Activated CD8-positive, alpha-beta T cell treated with anti-CD3 and anti-CD28 coated beads for 36 hours (primary cell): ENCODE measurements around the gene ESRRB. TPM values are rescaled to one million over a fixed set of nuclear protein-coding genes. Genes with fewer than 3 reads are reported as not detected.

Experiments used
- ATAC-seq: fragments of 200-7000 bp; cut with Tn5 transposase; one replicate; pipeline ENCODE4 v1.10.0; 2021; ENCODE audit warnings: mild to moderate bottlenecking, moderate library complexity
- CTCF ChIA-PET: fragments of 350-600 bp; sonication (Branson Sonifier 250); formaldehyde crosslinking; loops from one replicate; lab custom pipeline; 2021; ENCODE audit warnings: antibody characterized with exemption; lab: Charles Lee
- POLR2A ChIA-PET: fragments of 350-600 bp; sonication (Branson Sonifier 250); formaldehyde crosslinking; loops from one replicate; lab custom pipeline; 2021; ENCODE audit warnings: antibody characterized with exemption; lab: Charles Lee
- DNase-seq: peaks from one replicate; pipeline ENCODE4 v3.0.0-alpha.2; 2020
- H3K27ac Mint-ChIP-seq: one replicate; pipeline ENCODE4 v1.8.0; 2021; ENCODE audit warnings: mild to moderate bottlenecking, mixed read lengths
- H3K27me3 Mint-ChIP-seq: one replicate; pipeline ENCODE4 v1.8.0; 2021; ENCODE audit warnings: mixed read lengths
- H3K36me3 Mint-ChIP-seq: one replicate; pipeline ENCODE4 v1.8.0; 2021; ENCODE audit warnings: low read depth, mixed read lengths
- H3K4me1 Mint-ChIP-seq: one replicate; pipeline ENCODE4 v1.8.0; 2021; ENCODE audit warnings: low read depth, mixed read lengths
- H3K4me3 Mint-ChIP-seq: one replicate; pipeline ENCODE4 v1.8.0; 2021; ENCODE audit warnings: mild to moderate bottlenecking, moderate library complexity, mixed read lengths
- H3K9me3 Mint-ChIP-seq: one replicate; pipeline ENCODE4 v1.8.0; 2021; ENCODE audit warnings: mixed read lengths
- intact Hi-C: fragments of 100-400 bp; cut with micrococcal nuclease; formaldehyde crosslinking; loops from one replicate; pipeline ENCODE4 v1.10.0; 2022
- total RNA-seq, 2 experiments: library from RNA; stranded (reverse); gene quantifications; one replicate each; pipeline ENCODE4 v1.2.3, GENCODE V29; 2021
- TF ChIP-seq, protein P1 (sequence below): fragments of 200-600 bp; IDR thresholded peaks from one replicate; pipeline ENCODE4 v1.8.0; 2022; ENCODE audit warnings: antibody characterized with exemption, mild to moderate bottlenecking

ESRRB gene
- total RNA-seq, 2 experiments from 2014 or later = 0.18 to 0.27 TPM

DNA sequence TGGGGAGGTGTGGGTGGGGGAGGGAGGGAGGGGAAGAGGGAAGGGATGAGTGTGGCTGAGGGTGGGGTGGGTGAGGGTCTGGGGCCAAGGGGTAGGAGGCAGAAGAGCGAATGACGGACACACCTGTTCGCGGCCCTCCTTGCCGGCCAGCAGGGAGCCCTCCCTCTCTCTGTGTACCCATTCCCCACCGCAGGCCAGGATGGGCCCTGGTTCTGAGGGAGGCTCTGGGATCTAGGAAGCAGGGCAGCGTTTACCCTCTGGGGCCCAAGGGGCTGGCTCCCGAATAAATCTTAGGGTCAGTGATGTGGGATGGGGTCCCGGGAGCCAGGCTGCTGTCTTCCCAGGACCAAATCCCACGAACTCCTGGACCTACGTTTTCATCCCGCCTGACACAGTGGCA lies 46.0 kb upstream of the ESRRB start:
- no peaks in the 10 kb centered on the region for H3K36me3 Mint-ChIP-seq
- H3K27me3 Mint-ChIP-seq = peaks cover 33% of the 10 kb centered on the region
- no peak for DNase-seq
- CTCF ChIA-PET = no interaction called here
- no peaks in the 10 kb centered on the region for H3K4me1 Mint-ChIP-seq
- POLR2A ChIA-PET = no interaction called here
- ATAC-seq = no peak
- intact Hi-C loops = no loop called here
- no peak overlapping the region for H3K27ac Mint-ChIP-seq
- no peaks in the 10 kb centered on the region for H3K9me3 Mint-ChIP-seq
- TF ChIP-seq, protein P1, sequence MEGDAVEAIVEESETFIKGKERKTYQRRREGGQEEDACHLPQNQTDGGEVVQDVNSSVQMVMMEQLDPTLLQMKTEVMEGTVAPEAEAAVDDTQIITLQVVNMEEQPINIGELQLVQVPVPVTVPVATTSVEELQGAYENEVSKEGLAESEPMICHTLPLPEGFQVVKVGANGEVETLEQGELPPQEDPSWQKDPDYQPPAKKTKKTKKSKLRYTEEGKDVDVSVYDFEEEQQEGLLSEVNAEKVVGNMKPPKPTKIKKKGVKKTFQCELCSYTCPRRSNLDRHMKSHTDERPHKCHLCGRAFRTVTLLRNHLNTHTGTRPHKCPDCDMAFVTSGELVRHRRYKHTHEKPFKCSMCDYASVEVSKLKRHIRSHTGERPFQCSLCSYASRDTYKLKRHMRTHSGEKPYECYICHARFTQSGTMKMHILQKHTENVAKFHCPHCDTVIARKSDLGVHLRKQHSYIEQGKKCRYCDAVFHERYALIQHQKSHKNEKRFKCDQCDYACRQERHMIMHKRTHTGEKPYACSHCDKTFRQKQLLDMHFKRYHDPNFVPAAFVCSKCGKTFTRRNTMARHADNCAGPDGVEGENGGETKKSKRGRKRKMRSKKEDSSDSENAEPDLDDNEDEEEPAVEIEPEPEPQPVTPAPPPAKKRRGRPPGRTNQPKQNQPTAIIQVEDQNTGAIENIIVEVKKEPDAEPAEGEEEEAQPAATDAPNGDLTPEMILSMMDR = no peak
- H3K4me3 Mint-ChIP-seq = no peak overlapping the region

DNA sequence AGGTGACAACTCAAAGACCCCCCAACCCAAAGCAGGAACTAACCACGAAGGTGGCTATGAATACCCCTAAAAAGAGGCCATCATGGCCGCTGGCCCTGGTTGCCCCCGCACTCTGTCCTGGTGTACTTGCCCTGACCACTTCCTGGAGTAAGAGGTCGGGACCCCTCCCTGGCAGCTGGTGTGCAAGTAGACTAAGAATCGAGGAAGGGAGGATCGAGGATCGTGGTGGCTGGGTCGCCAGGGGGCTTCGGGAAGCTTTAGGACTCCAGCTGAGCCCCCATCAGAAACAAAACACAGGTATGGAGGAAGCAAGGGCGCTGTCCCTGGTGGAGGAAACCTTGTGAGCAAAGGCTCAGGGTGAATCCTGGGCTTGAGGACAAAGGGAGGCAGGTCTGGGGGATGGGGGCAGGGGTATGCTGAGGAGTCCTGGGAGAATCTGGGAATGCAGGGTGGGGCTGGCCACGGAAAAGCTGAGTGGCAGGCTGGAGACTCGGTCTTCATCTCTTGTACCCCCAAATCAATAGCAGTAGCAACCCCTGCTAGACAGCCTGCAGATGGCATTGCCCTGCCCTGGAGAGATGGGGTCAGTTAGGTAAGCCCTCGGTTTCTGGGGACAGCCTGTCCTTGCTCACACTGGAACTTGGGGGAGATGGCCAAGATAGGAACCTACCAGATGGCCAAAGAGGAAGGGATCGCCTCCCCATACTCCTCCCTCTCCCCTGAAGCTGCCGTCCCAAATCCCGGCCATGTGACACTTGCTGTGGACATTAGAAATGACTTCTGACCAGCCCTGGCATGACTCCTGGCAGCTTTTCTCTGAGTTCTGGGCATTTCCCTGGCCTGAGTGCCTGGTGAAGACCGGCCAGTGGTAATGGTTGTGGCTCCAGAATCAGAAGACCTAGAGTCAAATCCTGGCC lies 45.3 kb upstream of the ESRRB start:
- peaks cover 33% of the 10 kb centered on the region for H3K27me3 Mint-ChIP-seq
- no peak for ATAC-seq
- ChIA-PET CTCF (interaction anchor here (1.2 to 1.4 kb wide), 2 partner anchors 22 to 280 kb away, joined by 6 to 7 read pairs; no protein-coding TSS in a partner anchor), POLR2A (no interaction called here)
- H3K9me3 Mint-ChIP-seq = no peaks in the 10 kb centered on the region
- no peaks in the 10 kb centered on the region for H3K4me1 Mint-ChIP-seq
- no peak overlapping the region for H3K27ac Mint-ChIP-seq
- intact Hi-C loops = no loop called here
- no peak for DNase-seq
- no peak overlapping the region for H3K4me3 Mint-ChIP-seq
- H3K36me3 Mint-ChIP-seq = no peaks in the 10 kb centered on the region
- TF ChIP-seq, protein P1 = no peak

DNA sequence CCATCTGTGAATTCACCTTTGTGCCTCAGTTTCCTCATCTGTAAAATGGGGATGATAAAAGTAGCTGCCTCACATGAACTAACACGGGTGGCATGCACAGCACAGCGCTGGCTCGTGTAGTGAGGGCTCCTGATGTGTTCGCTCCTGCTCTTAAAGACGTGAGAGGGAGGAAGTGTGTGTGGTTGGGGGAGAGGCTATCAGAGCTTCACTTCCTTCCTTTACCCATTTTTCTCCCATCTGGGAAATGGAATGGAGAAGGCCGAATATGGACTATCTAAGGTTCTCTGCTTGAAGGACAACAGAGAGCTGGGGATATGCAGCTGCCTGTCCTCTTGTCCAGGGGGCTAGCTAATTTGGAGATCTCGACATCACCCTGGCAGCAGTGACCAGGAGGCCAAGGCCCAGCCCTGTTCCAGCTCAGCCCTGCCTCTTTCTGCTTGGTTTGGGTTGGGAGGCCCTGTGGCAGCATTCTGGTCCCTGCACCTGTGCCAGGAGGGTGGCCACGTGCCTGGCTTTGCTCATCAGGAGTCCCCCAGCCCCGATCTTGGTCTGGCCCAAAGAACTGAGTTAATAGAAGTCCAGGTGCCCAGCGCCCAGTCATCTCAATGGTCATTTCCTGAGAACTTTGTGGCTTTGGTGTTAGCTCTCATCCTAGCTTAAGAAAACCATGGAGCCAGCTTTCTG lies 44.5 kb upstream of the ESRRB start:
- ChIA-PET POLR2A (no interaction called here), CTCF (interaction anchor here (1.2 to 1.4 kb wide), 2 partner anchors 21 to 281 kb away, joined by 6 to 7 read pairs; no protein-coding TSS in a partner anchor)
- intact Hi-C loops = no loop called here
- H3K36me3 Mint-ChIP-seq = no peaks in the 10 kb centered on the region
- peaks cover 33% of the 10 kb centered on the region for H3K27me3 Mint-ChIP-seq
- no peak overlapping the region for H3K4me3 Mint-ChIP-seq
- ATAC-seq (peak; percentile 52), DNase-seq (peak; percentile 27)
- TF ChIP-seq, protein P1 = no peak
- H3K9me3 Mint-ChIP-seq = no peaks in the 10 kb centered on the region
- no peaks in the 10 kb centered on the region for H3K4me1 Mint-ChIP-seq
- H3K27ac Mint-ChIP-seq = no peak overlapping the region

DNA sequence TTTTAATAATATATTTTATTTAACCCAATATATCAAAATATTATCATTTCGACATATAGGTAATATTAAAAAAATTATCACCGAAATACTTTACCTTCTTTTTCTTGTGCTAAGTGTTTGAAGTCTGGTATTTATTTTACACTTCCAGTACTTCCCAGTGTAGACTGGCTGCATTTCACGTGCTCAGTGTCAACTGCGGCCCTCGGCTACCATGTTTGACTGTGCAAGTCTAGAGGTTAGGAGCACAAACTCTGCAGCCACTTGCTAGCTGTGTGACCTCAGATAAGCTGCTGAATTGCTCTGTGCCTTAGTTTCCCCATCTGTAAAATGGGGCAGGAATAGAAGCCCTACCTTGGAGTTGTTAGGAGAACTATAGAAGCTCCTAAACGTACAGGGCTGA lies 42.3 kb upstream of the ESRRB start:
- DNase-seq (peak; percentile 10), ATAC-seq (no peak)
- intact Hi-C loops = no loop called here
- no peaks in the 10 kb centered on the region for H3K36me3 Mint-ChIP-seq
- CTCF ChIA-PET = interaction anchor here (1.4 kb wide), 1 partner anchor 315 kb away, joined by 3 read pairs; no protein-coding TSS in a partner anchor
- peaks cover 24% of the 10 kb centered on the region for H3K27me3 Mint-ChIP-seq
- POLR2A ChIA-PET = no interaction called here
- TF ChIP-seq, protein P1 = no peak
- no peaks in the 10 kb centered on the region for H3K4me1 Mint-ChIP-seq
- no peak overlapping the region for H3K27ac Mint-ChIP-seq
- no peaks in the 10 kb centered on the region for H3K9me3 Mint-ChIP-seq
- H3K4me3 Mint-ChIP-seq = no peak overlapping the region
